ENCODE results near the gene CCT6A.

DNA sequence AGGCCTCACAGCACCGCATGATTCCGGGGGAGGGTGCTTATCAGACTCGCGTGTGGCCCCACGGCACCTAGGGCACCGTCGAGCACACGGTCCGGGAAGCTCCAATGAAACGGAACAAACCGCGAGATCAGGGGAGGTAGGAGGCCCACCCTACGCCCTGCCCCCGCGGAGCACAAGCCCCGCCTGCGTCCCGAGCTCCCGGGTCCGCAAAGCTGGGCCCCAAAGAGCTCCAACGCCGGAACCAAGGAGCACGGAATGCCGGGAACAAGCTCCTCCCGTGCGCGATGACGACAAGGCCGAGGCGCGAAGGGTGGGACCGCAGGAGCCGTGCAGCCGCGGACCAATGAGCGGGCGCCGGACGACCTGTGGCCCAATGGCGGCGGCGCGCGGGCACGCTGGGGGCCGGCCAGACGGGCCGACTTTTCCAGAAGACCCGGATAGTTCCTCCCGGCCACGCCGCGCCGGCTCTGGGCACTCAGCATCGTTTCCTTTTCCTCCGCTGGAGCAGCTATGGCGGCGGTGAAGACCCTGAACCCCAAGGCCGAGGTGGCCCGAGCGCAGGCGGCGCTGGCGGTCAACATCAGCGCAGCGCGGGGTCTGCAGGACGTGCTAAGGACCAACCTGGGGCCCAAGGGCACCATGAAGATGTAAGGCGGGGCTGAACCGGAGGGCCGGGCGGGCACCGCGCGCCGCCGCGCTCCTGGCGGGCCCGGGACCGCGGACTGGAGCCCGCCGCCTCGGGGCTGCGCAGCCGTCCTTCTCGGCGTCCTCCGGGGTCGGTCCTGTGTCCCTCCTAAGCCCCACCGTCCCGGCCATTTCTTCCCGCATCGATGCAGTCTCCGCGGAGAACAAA is at the start of gene CCT6A, which contains the start of gene PSPH:
- TF ChIP-seq, protein P1, sequence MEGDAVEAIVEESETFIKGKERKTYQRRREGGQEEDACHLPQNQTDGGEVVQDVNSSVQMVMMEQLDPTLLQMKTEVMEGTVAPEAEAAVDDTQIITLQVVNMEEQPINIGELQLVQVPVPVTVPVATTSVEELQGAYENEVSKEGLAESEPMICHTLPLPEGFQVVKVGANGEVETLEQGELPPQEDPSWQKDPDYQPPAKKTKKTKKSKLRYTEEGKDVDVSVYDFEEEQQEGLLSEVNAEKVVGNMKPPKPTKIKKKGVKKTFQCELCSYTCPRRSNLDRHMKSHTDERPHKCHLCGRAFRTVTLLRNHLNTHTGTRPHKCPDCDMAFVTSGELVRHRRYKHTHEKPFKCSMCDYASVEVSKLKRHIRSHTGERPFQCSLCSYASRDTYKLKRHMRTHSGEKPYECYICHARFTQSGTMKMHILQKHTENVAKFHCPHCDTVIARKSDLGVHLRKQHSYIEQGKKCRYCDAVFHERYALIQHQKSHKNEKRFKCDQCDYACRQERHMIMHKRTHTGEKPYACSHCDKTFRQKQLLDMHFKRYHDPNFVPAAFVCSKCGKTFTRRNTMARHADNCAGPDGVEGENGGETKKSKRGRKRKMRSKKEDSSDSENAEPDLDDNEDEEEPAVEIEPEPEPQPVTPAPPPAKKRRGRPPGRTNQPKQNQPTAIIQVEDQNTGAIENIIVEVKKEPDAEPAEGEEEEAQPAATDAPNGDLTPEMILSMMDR (IDR thresholded peaks at IDR 0.05; ENCODE audit: low read length) = no peak
- TF ChIP-seq EZH2 (optimal IDR thresholded peaks at IDR 0.05; ENCODE audit: low read depth, low read length) (no peak), EZH2phosphoT487 (IDR thresholded peaks at IDR 0.05; ENCODE audit: low read length) (no peak)

Measured in MM.1S (cell line).